Measurements from ENCODE around the gene SLC11A1.

Gene SLC11A1

DNA sequence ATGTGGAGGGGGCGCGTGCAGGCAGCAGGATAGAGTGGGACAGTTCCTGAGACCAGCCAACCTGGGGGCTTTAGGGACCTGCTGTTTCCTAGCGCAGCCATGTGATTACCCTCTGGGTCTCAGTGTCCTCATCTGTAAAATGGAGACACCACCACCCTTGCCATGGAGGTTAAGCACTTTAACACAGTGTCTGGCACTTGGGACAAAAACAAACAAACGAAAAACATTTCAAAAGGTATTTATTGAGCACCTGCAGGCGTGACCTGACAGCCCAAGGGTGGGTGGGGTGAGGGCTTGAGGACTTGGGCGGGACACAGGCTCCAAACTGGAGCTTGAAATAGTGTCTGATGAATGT, 13.0 kb downstream of the SLC11A1 start:
- no peak for DNase-seq

GRCh38 chr2:218395456-218395825, 13.4 kb downstream of the SLC11A1 start:
- no peak for DNase-seq

DNA sequence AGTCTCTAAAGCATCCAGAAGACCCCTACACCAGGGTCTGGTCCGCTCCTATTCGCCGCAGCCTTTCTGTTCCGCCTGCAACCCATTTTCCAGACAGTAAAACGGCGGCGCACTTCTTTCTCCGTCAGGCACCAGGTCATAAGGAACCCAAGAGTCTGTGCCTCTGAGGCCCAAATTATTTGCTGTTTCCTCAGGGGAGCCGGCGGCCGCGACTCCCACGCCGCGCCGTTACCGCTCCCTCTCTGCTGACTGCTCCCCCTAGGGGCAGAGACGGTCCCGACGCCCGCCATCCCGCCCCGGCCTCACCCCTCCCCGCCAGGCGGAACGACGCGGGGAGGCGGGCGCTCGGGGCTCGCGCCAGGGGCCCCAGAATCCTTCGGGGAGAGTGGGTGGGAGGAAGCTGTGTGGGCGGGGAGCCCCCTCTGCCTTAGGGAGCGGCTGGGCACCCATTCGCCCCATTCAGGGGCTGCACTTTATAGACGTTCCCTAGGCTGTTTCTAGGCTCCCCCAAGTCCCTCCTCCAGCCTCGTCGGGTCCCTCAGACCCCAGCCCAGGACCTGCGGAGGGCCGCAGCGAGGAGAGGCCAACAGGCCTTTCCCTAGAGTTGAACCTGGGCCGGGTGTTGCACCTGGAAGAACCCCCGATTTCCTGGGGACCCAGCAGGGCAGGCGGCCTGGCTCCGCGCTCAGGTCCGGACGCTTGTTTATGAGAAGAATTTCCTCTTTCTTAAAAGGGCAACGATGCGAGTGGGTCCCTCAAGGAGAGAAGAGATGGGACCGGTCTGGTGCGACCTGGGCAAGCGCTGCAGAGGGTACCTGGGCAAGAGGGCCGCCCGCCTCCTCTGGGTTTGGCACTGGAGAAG, 14.0 kb downstream of the SLC11A1 start:
- peak; percentile 87 to 94 for DNase-seq

- DNase-seq, result peak; percentile 47 to 62
Observed at GRCh38 chr2:218396688-218397462, 14.8 kb downstream of the SLC11A1 start.

DNA sequence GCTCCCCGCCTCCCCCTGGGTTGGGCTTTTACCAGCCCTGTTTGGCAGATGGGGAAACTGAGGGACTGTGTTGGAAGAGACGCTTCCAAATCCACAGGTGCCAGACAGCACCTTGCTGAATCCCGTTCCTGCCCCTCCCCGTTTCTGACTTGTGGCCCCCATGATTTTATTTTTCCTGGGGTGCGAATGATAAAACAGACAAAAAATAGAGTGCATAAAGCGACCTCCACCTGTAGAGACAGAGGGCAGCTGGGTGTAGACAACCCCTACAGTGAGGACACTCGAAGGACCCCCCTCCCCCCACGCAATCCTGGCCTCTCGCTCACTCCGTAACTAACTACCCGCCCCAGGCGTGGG, 15.4 kb downstream of the SLC11A1 start:
- DNase-seq, result no peak

DNA sequence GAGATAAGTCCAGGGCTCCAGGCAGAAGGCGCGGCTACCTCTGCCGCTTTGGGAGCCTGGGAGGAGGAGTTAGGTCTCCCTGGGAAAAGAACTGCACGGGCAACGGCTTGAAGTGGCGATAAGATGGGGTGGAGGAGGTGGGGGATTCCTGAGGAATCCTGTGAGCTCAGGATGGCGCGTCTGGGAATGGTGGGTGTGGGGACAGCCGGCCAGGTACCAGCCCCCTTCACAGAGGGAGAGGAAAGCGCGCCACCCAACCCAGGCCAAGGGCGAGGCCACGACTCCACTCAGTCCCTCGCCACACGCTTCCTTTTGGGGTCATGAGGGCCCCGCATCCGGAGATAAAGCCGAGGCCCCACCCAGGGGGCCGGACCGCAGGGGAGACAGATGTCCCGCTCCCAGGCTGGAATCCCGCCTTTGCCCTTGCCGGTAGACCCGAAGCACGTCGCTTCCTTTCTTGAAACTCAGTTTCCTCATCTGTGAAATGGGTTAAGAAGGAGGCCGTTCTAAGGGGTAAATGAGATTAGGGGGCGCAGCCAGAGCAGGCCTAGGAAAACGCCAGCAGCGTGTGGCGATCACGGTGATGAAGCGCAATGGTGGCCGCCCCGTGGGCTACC, 15.9 kb downstream of the SLC11A1 start:
- DNase-seq, result peak; percentile 26 to 73

- DNase-seq, result peak; percentile 30 to 62
Observed at GRCh38 chr2:218398437-218399390, 16.6 kb downstream of the SLC11A1 start.

DNA sequence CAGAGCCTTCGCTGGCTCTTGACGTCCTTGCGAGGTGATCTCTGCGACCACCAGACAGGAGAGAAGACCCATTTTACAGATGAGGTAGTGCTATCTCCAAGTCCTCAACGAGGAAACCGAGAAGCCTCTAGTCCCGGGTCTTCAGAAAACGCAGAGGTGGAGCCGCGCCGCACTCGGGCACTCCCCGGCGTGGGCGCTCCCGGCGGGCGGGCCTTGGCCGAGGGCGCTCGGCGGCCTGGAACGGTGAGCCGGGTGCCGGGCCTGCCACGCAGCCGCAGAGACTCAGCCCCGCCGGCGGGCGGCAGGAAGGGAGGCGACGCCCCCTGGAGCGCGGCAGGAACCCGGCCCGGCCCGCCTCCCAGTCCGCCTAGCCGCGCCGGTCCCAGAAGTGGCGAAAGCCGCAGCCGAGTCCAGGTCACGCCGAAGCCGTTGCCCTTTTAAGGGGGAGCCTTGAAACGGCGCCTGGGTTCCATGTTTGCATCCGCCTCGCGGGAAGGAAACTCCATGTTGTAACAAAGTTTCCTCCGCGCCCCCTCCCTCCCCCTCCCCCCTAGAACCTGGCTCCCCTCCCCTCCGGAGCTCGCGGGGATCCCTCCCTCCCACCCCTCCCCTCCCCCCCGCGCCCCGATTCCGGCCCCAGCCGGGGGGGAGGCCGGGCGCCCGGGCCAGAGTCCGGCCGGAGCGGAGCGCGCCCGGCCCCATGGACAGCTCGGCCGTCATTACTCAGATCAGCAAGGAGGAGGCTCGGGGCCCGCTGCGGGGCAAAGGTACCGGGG, 17.5 kb downstream of the SLC11A1 start, which contains the start of gene CTDSP1:
Gene CTDSP1, plus strand, starts transcription at position 478 of the 776 bp plus-strand sequence. Its CDS starts 223 bp downstream, at position 701.
- peak; percentile 69 to 90 for DNase-seq

DNA sequence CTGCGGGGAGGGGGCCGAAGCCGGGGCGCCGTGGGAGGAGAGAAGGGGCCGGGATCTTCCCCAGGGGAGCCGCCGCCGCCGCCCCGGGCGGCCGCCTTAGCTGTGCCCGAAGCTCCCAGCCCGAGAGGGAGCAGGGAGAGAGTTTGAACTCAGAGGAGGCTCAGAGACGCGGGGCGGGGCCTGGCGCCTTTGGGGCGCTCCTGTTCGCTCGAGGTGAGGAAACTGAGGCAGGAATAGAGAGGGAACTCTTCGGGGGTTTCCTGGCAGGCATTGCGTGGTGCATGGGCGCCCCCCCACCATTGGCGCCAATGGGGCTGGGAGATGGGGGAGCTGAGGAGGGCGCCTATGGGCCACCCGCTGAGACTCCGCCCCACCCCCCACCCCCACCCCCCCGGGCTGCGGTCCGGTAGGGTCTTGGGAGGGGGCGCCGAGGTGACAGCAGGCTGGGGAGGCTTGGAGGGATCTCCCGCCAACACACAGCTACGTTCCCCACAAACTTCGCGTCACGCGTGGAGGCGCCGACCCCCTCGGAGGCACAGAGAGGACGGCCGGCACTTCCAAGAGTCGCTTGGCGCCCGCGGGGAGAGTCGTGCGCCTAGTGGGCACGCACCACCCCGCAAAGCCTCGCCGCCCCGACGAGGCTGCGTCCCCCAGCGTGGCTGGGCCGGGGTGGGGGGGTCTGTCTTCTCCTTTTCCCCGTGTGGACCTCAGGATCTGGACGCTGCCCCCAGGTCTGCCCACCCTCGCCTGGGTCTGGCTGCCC, 18.3 kb downstream of the SLC11A1 start:
- DNase-seq, result peak; percentile 17 to 30

- DNase-seq, result no peak
Observed at GRCh38 chr2:218400930-218401881, 19.1 kb downstream of the SLC11A1 start.

GRCh38 chr2:218401890-218402289, 19.8 kb downstream of the SLC11A1 start:
- no peak for DNase-seq

DNA sequence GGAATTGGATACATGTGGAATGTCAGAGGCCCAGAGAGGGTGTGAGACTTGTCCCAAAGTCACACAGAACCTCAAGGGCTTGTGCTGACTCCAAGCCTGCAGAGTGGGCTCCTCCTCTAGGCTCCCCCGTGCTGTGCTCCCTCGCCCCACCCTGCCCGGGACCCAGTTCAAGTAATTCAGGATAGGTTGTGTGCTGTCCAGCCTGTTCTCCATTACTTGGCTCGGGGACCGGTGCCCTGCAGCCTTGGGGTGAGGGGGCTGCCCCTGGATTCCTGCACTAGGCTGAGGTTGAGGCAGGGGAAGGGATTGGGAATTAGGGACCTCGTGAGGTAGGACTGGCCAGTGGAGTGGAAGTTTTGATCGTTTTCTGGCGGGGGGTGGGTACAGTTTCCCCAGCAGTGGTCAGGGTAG, 20.4 kb downstream of the SLC11A1 start:
- no peak for DNase-seq

DNA sequence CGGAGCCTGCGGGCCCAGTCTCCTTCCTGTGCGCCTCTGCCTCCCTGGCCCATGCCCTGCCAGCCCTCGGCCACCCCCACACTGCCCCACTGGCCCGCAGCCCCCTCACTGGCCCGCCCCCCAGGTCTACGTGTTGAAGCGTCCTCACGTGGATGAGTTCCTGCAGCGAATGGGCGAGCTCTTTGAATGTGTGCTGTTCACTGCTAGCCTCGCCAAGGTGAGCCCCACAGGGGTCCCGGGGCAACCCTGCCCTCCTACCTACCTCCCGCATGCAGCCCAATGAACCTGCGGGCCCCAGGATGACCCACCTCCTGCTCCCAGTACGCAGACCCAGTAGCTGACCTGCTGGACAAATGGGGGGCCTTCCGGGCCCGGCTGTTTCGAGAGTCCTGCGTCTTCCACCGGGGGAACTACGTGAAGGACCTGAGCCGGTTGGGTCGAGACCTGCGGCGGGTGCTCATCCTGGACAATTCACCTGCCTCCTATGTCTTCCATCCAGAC, 20.9 kb downstream of the SLC11A1 start:
- no peak for DNase-seq

DNA sequence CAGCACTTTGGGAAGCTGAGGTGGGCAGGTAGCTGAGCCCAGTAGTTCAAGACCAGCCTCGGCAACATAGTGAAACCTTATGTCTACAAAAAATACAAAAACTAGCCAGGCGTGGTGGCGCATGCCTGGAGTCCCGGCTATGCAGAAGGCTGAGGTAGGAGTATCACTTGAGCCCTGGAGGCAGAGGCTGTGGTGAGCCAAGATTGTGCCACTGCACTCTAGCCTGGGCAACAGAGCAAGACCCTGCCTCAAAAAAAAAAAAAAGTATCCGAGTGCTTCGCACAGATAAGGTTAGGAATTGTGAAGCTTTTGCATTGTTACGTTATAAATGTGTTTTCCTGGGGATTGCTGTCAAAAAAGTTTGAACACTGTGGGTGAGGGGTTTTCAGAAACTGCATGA, 21.7 kb downstream of the SLC11A1 start:
- no peak for DNase-seq

DNA sequence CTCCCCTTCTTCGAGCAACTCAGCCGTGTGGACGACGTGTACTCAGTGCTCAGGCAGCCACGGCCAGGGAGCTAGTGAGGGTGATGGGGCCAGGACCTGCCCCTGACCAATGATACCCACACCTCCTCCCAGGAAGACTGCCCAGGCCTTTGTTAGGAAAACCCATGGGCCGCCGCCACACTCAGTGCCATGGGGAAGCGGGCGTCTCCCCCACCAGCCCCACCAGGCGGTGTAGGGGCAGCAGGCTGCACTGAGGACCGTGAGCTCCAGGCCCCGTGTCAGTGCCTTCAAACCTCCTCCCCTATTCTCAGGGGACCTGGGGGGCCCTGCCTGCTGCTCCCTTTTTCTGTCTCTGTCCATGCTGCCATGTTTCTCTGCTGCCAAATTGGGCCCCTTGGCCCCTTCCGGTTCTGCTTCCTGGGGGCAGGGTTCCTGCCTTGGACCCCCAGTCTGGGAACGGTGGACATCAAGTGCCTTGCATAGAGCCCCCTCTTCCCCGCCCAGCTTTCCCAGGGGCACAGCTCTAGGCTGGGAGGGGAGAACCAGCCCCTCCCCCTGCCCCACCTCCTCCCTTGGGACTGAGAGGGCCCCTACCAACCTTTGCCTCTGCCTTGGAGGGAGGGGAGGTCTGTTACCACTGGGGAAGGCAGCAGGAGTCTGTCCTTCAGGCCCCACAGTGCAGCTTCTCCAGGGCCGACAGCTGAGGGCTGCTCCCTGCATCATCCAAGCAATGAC, 22.4 kb downstream of the SLC11A1 start:
- DNase-seq, result no peak

GRCh38 chr2:218405086-218405745, 23.1 kb downstream of the SLC11A1 start:
- no peak for DNase-seq

DNA sequence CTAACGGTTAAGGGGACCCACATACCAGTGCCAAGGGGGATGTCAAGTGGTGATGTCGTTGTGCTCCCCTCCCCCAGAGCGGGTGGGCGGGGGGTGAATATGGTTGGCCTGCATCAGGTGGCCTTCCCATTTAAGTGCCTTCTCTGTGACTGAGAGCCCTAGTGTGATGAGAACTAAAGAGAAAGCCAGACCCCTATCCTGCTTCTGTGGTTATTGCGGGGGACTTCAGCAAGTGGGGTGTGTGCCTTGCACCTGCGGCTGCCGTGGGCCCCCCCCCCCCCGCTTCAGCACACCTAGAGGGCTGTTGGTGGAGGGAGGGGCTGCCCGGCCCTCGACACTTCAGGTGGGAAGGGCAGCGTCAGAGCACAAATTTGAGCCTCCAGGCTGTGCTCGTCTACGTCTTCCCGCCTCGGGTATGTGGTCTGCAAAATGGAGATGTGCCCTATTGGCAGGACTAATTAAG, 23.7 kb downstream of the SLC11A1 start:
- peak in 1 of 2 experiments; percentile 32 for DNase-seq

Measured in NCI-H524 (cell line).